ENCODE results near the gene SLC35F1.
"Not testable (repeated sequence)": the region's sequence is repeated elsewhere in the genome, so short reads cannot be mapped to it uniquely, and the experiment has no call there.

Gene SLC35F1

DNA sequence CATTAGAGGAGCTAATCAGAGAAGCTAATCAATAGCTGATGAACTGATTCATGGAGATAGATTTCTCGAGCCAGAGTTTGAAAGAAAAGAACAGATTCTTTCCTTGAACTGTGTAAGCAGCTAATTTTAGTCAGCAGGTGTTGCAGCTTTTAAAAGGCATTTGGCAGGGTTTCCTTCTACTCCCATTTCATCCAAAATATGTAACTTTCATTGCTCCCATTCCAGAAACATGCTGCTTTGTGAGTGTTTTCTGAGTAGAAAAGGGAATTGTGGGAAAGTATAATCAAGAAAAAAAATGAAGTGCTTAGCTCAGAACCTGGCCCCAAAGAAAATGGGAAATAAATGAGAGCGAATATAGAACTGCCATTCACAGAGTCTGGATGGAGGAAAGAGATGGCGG is 20.8 kb downstream of the SLC35F1 start:
- DNase-seq (ENCODE audit: low read depth): no peak

DNA sequence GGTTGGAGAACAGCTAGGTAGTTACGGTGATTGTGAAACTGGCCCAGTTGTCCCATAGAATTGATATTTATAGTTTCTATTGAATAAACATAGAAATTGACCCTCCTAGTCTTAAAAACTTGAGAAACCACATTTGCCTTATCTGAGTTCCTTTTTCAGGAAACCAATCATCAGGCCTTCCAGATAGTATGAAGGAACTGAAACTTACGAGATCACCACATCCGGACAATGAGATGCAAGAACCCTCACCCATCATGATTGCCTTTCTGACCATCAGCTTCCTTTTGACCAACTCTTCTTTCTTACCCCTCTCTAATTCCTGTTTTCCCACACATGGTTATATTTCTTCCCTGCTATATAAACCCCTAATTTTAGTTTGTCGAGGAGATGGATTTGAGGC is 21.8 kb downstream of the SLC35F1 start:
- no peak for DNase-seq (ENCODE audit: low read depth)

DNA sequence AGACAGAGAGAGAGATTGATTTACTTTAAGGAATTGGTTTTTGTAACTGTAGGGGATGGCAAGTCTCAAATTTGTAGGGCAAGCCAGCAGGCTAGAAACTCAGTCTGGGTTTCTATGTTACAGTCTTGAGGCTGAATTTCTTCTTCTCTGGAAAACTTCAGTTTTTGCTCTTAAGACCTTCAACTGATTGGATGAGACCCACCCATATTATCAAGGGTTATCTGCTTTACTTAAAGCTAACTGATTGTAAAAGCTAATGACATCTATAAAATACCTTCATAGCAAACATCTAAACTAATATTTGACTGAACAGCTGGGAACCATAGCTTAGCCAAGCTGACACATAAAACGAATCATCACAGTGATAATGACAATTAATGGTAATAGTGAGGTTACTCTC is 22.4 kb downstream of the SLC35F1 start:
- DNase-seq (ENCODE audit: low read depth): no peak

DNA sequence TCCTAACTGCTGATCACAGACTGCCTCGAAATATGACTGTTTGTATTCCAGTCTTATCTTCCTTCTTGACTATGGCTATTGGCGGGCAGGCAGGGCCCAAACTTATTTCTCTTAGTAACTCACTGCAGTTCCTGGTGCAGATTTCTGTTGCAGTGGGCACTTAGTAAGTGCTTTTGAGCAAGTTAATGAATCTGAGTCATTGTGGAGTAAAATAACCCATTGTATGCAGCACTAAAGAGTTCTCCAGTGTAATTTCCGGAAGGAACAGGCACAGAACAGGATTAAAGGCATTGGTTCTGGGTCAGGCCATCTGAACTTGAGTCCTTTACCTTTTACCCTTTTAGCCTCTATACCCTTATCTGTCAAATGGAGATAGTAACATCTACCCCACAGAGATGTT is 23.6 kb downstream of the SLC35F1 start:
- no peak for DNase-seq (ENCODE audit: low read depth)

DNA sequence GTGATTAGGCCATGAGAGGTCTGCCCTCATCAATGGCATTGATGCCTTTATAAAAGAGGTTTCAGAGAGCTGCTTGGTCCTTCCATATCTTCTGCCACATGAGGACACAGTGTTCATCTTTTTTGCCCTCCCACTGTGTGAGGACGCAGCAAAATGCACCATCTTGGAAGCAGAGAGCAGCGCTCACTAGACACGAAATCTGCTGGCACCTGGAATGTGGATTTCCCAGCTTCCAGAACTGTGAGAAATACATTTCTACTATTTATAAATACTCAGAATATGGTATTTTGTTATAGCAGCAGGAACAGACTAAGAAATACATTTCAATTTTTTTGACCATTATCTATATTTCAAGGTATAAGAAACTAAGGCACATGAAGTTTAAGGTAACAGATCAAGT is 24.9 kb downstream of the SLC35F1 start:
- no peak for DNase-seq (ENCODE audit: low read depth)

DNA sequence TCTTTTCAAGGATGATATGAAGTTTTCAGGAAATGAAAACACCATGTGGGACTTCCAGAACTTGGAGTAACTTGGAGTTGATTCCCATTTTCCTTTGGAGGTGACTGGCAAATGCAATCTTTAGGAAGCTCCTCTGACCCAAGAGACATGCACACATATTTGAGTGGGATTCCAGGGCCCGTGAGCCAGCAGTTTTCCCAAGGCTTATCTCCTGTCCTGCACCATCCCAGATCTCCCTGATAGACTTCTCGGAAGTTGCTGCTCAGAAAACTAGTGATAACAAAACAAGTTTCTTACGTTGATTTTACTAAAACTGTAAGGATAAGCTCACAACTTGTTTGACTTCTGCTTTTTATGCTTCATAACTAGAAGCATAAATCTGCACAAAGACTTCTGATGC is 25.6 kb downstream of the SLC35F1 start:
- no peak for DNase-seq (ENCODE audit: low read depth)

DNA sequence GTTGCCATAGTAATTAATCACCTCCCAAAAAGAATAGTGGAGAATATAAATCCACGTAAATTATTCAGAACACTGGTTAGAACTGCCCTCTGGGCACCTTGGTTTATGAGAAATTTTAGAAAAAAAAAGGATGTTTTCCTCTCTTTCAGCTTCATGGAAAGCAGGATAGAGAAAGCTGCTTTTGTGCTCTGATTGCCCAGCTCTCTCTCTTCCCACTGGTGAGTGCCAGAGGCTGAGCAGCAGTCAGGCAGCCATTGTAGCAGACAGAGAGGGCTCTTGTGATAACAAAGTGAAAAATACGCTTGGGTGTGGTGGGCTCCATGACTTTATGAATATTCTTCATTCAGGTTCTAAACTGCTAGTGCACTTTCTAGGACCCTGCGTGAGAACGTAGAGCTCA is 26.4 kb downstream of the SLC35F1 start:
- no peak for DNase-seq (ENCODE audit: low read depth)

DNA sequence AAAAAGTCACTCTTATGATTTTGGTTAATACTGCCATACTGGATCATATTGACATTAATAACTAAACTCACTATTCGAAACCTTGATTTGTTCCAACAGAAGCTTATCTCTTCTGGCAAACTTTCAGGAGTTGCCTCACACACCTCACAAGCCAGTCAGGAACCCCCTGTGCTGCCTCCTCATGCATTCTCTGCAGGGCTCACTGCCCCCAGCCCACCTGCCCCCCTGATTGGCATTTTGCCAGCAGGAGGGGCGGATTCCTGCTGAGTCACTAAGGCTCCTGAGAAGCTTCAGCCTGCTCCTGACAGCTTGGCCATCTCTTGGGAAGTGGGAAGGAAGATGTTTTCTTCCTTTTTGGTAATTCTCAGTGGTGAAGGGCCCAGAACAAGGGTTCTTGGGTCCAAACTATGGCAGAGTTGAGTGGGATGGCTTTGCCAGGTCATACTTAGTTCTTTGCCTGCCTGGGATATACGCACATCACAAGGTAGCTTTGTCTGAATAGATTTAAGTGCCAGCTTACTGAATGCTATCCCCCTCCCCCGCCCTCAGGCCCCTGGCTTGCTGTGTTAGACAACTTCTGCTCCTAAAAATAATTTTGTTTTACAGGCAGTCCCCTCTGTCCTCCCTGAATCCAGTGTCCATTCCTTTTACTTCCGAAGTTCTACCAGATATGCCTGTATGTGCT is 31.4 kb downstream of the SLC35F1 start:
- no peak for DNase-seq (ENCODE audit: low read depth)

DNA sequence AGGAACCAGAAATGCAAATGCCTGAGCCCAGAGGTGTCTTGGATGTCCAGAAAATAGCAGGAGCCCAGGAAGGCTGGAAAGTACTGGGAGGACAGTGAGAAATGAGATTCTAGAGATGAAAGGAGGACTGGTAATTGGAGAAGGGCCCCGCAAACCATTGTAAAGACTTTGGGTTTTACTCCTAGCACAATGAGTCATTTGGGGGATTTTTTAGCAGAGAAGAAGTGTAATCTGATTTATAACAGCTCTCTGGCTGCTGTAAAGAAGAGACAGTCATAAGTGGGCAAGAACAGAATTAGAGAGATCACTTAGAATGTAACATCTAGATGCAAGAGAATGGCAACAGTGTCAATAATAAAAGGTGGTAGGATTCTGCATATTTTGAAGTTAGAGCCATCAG is 40.2 kb downstream of the SLC35F1 start:
- DNase-seq (ENCODE audit: low read depth): no peak

DNA sequence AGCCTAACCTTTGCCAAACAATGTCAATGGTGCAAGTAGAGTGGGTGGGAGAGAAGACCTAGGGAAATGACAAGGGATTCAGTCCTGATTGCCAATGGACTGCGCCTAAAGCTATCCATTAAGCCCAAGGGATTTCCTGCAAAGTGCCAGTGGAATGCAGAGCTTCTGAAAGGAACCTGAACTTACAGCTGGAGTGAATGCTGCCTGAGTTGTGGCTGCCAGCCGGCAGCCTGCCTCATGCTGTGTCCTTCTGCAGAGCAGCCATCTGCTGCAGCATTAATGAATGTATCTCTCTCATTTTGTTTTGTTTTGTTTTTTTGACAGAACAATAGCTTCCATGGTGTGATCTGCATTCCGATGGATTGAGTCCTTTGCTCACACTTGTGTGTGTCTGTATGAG is 44.7 kb downstream of the SLC35F1 start:
- no peak for DNase-seq (ENCODE audit: low read depth)

DNA sequence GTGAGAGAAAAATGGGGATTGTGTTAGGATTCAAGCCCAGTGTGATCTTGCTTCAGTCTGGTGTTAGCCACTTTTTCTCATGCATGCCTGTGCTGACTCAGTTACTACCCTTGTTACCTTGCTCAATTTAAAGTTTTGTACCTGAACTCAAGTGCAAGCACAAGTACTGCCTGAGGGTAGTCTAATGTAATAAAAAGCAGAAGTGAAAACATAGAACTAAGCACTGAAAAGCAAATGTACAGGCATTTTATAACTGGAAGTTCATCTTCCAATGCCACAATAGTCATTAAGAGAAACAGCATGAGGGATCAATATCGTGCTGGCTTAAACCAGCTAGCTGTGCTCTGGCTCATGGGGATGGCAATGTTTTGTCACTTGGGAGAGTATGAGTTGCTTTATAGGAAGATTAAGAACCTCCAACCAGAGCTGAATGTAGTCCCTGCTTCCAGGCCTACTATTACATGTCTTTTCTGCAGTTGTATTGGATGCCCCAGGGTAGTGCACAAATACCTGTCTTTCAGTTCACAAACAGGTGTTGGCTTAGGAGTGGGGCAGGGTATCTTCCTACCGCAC is 48.7 kb downstream of the SLC35F1 start:
- no peak for DNase-seq (ENCODE audit: low read depth)

DNA sequence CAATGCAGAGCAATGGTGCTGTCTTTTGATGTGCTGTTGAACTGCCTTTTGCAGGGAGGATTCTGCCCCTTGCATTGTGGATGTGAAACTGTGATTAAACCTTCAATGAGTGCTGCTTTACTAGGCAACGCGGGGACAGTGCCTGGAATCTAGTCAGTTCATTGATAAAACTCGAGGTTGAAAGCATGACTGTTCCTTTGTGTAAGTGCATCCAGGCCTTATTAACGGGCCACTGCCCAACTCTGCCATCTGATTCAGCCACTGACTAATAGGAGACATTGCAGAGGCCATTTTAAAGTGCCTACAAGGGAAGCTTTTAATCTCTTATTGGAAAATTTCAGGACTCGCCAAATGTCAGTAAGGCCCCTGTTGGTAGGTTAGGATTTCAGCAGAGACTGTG is 49.3 kb downstream of the SLC35F1 start:
- DNase-seq (ENCODE audit: low read depth): no peak

DNA sequence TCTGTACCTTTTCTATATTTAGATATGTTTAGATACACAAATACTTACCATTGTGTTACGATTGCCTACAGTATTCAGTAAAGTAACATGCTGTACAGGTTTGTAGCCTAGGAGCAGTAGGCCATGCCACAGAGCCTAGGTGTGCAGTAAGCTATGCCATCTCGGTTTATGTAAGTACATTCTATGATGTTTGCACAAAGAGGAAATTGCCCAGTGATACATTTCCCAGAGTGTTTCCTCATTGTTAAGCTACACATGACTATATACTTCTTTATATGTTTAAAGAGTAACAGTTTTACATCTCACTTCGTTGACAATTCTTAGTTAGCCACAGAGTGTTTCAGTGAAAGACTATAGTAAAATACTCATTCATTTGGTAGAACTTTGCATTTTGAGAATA is 51.5 kb downstream of the SLC35F1 start:
- DNase-seq (ENCODE audit: low read depth): no peak

DNA sequence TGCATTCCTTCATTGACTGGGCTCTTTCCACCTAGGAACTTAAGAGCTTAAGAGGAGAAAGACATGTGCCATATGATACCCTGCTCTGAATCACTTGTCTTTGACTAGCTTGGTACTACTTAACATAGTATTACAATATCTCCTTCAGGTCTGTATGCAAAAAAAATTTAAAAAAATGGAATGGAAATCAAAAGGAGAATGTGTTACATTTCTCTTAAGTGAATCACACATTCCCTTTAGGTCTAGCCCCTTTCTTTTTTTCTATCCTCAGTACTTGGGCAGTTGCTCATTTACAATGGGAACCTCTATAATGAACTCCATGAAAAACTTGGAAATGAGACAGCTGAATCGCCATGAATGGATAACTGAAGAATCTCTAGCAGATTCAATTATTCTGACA is 53.8 kb downstream of the SLC35F1 start:
- DNase-seq (ENCODE audit: low read depth): no peak

DNA sequence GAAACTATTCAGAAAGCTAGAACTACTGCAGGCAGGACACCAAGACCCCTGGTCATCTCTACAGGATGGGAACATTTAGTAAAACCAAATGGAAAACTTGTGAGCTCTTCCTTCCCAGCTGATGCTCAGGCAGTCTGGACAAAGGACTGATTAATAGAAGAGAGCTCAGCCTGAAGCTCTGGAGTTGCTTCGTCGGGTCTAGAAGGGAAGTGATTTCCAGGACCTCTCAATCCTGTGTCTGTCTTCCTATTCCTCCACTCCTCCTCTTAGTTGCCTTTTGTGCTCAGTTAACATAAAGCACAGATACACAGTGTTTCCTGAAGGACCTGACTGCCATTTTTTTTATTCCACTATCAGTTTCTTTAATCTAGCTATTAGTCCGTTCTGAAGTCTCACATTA is 54.2 kb downstream of the SLC35F1 start:
- DNase-seq (ENCODE audit: low read depth): no peak

DNA sequence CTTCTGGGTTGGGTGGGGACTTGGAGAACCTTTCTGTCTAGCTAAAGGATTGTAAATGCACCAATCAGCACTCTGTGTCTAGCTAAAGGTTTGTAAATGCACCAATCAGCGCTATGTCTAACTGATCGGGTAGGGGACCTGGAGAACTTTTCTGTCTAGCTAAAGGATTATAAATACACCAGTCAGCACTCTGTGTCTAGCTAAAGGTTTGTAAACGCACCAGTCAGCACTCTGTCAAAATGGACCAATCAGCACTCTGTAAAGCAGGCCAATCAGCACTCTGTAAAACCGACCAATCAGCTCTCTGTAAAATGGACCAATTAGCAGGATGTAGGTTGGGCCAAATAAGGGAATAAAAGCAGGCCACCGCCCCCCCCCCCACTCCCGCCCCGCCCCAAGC is 58.7 kb downstream of the SLC35F1 start:
- not testable (repeated sequence) for DNase-seq (ENCODE audit: low read depth)

DNA sequence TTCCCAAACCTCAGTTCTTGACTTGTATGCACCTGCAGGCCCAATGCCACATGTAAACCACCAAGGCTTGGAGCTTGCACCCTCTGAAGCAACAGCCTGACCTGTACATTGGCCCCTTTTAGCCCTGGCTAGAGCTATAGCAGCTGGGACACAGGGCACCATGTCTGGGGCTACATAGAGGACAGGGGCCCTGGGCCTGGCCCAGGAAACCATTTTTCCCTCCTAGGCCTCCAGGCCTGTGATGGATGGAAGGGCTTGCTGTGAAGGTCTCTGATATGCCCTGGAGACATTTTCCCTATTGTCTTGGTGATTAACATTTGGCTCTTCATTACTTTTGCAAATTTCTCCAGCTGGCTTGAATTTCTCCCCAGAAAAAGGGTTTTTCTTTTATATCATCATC is 64.6 kb downstream of the SLC35F1 start:
- no peak for DNase-seq (ENCODE audit: low read depth)

DNA sequence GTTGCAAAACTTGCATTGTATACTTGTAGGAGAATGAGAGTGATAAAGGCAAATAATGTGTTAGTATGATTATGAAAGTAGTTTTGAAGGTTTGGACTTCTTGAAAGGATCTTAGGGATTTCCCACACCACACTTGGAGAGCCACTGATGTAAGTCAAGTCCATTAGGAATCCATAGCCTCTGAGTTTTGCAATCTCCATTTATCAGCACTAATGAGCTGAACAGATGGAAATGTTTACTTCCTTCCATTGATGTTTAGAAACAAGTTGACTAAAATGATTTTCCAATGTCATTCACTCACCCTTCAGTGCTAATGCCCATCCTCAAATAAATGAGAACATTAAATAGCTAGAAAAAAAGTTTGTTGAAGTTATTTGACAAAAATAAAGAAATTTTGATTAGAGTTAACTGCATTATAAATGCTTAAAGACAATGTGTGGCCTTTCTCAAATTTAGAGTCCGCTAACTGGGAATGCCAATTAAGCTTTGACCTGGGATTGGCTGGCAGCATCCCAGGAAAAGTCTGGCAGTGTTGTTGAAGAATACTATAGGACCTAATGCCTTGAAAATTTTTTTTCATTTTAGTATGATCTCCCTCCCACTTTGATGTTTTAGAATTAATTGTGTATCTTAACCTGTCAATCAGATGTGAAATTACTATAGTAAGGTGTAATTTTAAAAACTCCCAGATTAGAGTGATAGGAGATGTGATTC is 68.0 kb downstream of the SLC35F1 start:
- no peak for DNase-seq (ENCODE audit: low read depth)

DNA sequence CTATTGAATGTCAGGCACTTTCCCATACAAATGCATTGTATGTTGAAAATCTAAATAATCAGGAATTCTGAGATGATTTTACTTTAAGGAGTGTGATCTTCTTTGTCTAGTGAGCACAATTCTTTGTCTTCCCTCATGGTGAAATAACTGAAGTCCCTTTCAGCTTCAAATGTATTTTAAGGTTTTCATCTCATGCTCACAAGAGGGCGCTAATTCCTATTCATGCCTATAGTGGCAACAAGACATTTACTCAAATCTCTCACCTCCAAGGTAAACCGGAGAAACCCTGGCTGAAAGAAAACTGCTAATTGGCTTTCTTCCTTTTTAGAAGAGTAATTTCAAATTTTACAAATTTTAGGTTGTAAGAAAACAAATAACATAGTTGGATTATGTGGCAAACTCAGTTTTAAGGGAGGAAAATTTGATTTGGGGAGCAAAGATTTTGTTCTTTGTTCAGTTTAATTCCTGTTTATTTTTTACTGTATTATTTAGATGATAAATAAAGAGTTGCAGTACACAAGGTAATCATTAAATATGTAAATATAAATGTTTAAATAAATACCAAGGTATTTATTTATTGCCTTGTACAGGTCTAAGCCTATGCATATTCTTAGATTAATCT is 69.1 kb downstream of the SLC35F1 start:
- DNase-seq (ENCODE audit: low read depth): no peak

DNA sequence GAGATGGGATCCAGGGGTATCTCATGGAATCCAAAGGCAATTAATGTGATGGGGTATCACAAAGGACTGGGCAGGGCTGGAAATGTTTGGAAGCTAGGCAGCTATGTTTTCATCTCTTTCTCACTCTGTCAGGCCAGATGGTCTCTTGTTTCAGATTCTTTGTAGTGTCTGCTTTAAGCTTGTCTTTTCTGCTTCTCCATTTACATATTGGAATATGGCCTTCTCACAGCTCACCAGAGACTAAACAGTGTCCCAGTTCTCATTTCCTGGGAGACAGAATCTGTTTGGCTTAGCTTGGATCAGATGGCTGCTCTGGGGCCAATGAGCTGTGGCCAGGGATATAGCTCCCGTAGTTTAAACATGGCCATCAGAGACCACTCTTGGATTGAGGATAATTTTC is 78.9 kb downstream of the SLC35F1 start:
- no peak for DNase-seq (ENCODE audit: low read depth)

DNA sequence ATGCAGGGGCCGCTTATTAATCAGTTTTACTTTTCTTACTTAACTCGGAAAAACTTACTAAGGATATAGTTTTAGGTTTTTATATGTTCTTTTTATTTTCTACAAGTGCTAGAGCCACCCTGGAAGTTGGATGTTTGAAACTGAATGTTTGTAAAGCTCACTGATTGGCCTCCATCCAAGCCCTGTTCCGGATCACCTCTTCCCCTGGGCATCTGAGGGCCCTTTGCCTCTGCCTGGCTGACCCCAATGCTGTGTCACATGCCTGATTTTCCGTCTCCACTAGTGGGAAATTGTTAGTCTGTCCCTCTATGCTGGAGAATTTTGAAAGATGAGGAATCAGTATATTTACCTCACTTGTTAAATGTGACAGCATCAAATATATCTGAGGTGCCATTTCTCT is 79.3 kb downstream of the SLC35F1 start:
- DNase-seq (ENCODE audit: low read depth): no peak

DNA sequence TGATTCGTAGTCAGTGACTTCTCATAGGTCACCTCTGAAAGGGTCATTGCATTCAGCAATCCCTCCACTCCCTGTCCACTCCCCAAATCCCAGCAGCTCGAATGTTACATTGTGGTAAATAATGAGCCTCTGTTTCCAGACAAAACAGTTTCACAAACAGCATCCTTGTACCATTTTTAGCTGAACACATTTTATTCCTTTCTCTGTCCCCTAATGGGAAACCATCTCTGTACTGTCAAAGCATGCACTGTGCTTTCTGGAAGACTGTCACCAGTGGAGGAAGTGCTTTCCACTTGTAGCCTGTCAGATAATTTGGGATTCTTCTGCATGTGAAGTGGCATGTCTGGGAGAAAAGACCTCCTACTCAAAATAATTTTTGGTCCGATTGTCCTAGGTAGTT is 82.0 kb downstream of the SLC35F1 start:
- no peak for DNase-seq (ENCODE audit: low read depth)

DNA sequence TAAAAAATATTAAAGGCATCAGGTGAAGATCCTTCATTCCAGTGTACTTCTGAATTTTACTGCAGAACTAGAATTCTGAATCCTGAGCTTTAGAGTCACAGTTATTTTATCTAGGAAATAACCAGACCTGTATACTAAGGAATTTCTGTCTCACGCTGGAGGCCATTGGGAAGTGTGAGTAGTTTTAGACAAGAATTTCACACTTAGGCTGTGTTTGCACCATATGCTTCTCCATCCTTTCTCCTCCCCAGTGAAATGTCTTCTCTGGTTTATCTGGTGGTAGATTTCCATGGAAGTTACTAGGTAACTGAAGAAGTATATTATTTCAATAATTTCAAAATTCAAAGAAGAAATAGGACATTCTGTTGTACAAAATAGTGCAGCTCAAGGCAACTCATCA is 83.1 kb downstream of the SLC35F1 start:
- DNase-seq (ENCODE audit: low read depth): no peak

All from fibroblast of gingiva (primary cell).